Smooth muscle cell (in vitro differentiated cells): Measurements from ENCODE around the gene AKAP13. TPM values are rescaled to one million over a fixed set of nuclear protein-coding genes. Genes with fewer than 3 reads are reported as not detected.
A peak's percentile ranks its signal among the peaks of the same experiment; 100 is the strongest.
"Not testable (repeated sequence)": the region's sequence is repeated elsewhere in the genome, so short reads cannot be mapped to it uniquely, and the experiment has no call there.

Experiments used
- DNase-seq: peaks from one replicate; lab custom pipeline; 2025; ENCODE audit not compliant: unreplicated experiment; lab: John Stamatoyannopoulos, UW
- H2AFZ ChIP-seq: fragments of 200-600 bp; sonication (generic); 2 replicates; pipeline ENCODE4 v1.6.0; 2016; ENCODE audit warnings: antibody characterized with exemption, low read depth, mild to moderate bottlenecking
- H3F3A ChIP-seq: fragments of 200-600 bp; sonication (generic); 2 replicates; pipeline ENCODE4 v1.6.0; 2017; ENCODE audit warnings: antibody characterized with exemption, low read depth
- H3K27ac ChIP-seq: fragments of 200-600 bp; sonication (generic); 2 replicates; pipeline ENCODE4 v1.5.1; 2016; ENCODE audit warnings: low read depth, mild to moderate bottlenecking
- H3K27me3 ChIP-seq: fragments of 200-600 bp; sonication (generic); 2 replicates; pipeline ENCODE4 v1.6.1; 2016; ENCODE audit warnings: low read depth, mild to moderate bottlenecking
- H3K36me3 ChIP-seq: fragments of 200-600 bp; sonication (generic); 2 replicates; pipeline ENCODE4 v1.5.1; 2016; ENCODE audit warnings: low read depth
- H3K4me1 ChIP-seq: fragments of 200-600 bp; sonication (generic); 2 replicates; pipeline ENCODE4 v1.5.1; 2016; ENCODE audit warnings: low read depth
- H3K4me2 ChIP-seq: fragments of 200-600 bp; sonication (generic); 2 replicates; pipeline ENCODE4 v1.6.0; 2016; ENCODE audit warnings: mild to moderate bottlenecking
- H3K4me3 ChIP-seq: fragments of 200-600 bp; sonication (generic); 2 replicates; pipeline ENCODE4 v1.5.1; 2016; ENCODE audit warnings: mild to moderate bottlenecking
- H3K79me2 ChIP-seq: fragments of 200-600 bp; sonication (generic); 2 replicates; pipeline ENCODE4 v1.6.0; 2016; ENCODE audit warnings: low read depth, mild to moderate bottlenecking
- H3K9ac ChIP-seq: fragments of 200-600 bp; sonication (generic); 2 replicates; pipeline ENCODE4 v1.6.0; 2016; ENCODE audit warnings: low read depth
- H3K9me3 ChIP-seq: fragments of 200-600 bp; sonication (generic); replicated peaks from 2 replicates; pipeline ENCODE4 v1.5.1; 2016; ENCODE audit warnings: low read depth
- H4K20me1 ChIP-seq: fragments of 200-600 bp; sonication (generic); 2 replicates; pipeline ENCODE4 v1.6.0; 2016; ENCODE audit warnings: low read depth
- CTCF ChIP-seq: fragments of 200-600 bp; sonication (generic); IDR thresholded peaks from 2 replicates; pipeline ENCODE4 v1.5.1; 2017; ENCODE audit warnings: borderline replicate concordance, mild to moderate bottlenecking, antibody characterized with exemption; ENCODE audit not compliant: insufficient read depth, poor library complexity, severe bottlenecking
- WGBS: methylation state at CpG from one replicate; pipeline ENCODE4 v1.1.7; 2016; ENCODE audit warnings: low lambda C conversion rate; 5-methylcytosine and 5-hydroxymethylcytosine counted together
- polyA plus RNA-seq: library from polyadenylated mRNA; unstranded; fragments of >200 nt; fragmentation: Nextera tagmentation; extraction: Ambion mirVana; gene quantifications from 2 replicates; pipeline ENCODE4 v1.2.1, GENCODE V29; 2016
- total RNA-seq: library from RNA; depleted of rRNA; stranded (reverse); fragments of >200 nt; gene quantifications from 2 replicates; pipeline ENCODE4 v1.2.3, GENCODE V29; 2014

AKAP13 gene
- total and polyA plus RNA-seq, 2 experiments from 2014 or later = 43.3 to 63.5 TPM

- no peaks in the 10 kb centered on the region for H3K9me3 ChIP-seq
- H3K4me2 ChIP-seq = no peak overlapping the region
- no peak for TF ChIP-seq CTCF
- H3K4me3 ChIP-seq = no peak overlapping the region
- no peaks in the 10 kb centered on the region for H4K20me1 ChIP-seq
- no peak overlapping the region for H3K9ac ChIP-seq
- peaks cover 13% of the 10 kb centered on the region for H3F3A ChIP-seq
- WGBS = 88% methylated on average over 3 of the region's 3 CpGs
- no peak overlapping the region for H3K27ac ChIP-seq
- DNase-seq = no peak
- H3K4me1 ChIP-seq = no peaks in the 10 kb centered on the region
- no peaks in the 10 kb centered on the region for H3K27me3 ChIP-seq
- H3K36me3 ChIP-seq = peaks cover 19% of the 10 kb centered on the region
- no peak overlapping the region for H2AFZ ChIP-seq
- peaks cover 43% of the 10 kb centered on the region for H3K79me2 ChIP-seq
Measured at GRCh38 chr15:85661859-85662258, 281.5 kb downstream of the AKAP13 start.

DNA sequence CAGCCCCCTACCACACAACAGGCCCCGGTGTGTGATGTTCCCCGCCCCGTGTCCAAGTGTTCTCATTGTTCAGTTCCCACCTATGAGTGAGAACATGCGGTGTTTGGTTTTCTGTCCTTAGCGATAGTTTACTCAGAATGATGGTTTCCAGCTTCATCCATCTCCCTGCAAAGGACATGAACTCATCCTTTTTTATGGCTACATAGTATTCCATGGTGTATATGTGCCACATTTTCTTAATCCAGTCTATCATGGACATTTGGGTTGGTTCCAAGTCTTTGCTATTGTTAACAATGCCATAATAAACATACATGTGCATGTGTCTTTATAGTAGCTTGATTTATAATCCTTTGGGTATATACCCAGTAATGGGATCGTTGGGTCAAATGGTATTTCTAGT is 285.3 kb downstream of the AKAP13 start:
- not testable (repeated sequence) for H3K27me3 ChIP-seq, H3K9me3 ChIP-seq, H3K4me3 ChIP-seq, H3K4me2 ChIP-seq, H3K4me1 ChIP-seq, DNase-seq, H3K9ac ChIP-seq, H4K20me1 ChIP-seq, H2AFZ ChIP-seq
- Histone ChIP-seq H3K79me2 (peaks cover 36% of the 10 kb centered on the region), H3K36me3 (peaks cover 17% of the 10 kb centered on the region), H3F3A (peaks cover 36% of the 10 kb centered on the region), H3K27ac (peak overlapping the region; percentile 100)
- 100% methylated on average over 6 of the region's 6 CpGs for WGBS

DNA sequence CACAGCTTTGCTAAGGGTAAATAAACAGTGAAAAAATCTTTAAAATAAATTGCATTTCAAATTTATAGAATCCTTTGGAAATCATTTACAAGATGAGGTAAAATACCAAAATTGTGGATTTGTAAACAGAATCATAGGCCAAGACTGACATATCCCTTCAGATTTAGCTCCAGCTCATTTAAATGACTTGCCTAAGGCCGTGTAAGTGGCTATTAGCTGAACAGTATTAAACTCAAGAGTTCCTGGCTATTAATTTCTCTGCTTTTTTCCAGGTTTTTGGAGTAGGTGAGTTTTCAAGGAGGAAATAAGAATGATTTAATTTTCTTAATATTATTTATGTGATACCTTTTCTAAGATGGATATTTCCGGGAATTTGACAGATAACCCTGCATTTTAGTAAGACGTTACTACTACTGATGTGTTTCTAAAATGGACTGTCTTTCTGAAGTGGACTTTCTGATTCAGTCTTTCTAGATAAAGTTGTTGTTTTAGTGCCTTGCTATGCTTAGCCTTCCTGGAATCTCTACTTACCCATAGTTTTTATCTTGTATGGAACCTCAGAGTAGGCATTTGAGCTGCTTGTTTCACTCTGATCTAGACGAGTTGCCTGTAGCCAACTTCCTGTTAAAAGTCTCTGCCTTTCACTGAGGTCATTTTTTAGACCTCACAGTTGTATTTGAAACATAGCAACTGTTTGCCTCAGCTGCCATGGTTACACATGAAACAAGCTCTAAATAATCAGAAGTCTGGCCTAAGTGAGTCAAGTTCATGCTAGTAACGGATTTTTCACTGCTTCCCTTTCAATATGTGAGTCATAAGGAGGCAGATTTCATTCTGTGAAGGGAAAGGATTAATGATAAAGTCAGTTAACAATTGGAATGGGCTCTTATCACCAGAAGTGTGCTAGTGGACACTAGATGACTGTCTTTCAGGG is 287.4 kb downstream of the AKAP13 start:
- H3K36me3 ChIP-seq = peaks cover 21% of the 10 kb centered on the region
- H3K4me2 ChIP-seq = peak overlapping the region; percentile 72
- H3K79me2 ChIP-seq = peaks cover 36% of the 10 kb centered on the region
- no peaks in the 10 kb centered on the region for H3K27me3 ChIP-seq
- WGBS = 24% methylated on average over 5 of the region's 5 CpGs
- H3K27ac ChIP-seq = peak overlapping the region; percentile 100
- H3K9me3 ChIP-seq = no peaks in the 10 kb centered on the region
- TF ChIP-seq CTCF = no peak
- peak overlapping the region; percentile 18 for H3K4me3 ChIP-seq
- H3K9ac ChIP-seq = peak overlapping the region; percentile 94
- H4K20me1 ChIP-seq = no peaks in the 10 kb centered on the region
- no peak overlapping the region for H2AFZ ChIP-seq
- peaks cover 5% of the 10 kb centered on the region for H3K4me1 ChIP-seq
- H3F3A ChIP-seq = peaks cover 36% of the 10 kb centered on the region
- DNase-seq = no peak

- Histone ChIP-seq H3K79me2 (peaks cover 28% of the 10 kb centered on the region), H3K36me3 (peaks cover 7% of the 10 kb centered on the region), H3K9ac (no peak overlapping the region), H4K20me1 (no peaks in the 10 kb centered on the region), H3K9me3 (no peaks in the 10 kb centered on the region), H3K27ac (peak overlapping the region; percentile 100), H2AFZ (no peak overlapping the region), H3K4me1 (peaks cover 5% of the 10 kb centered on the region), H3K4me3 (no peak overlapping the region), H3K27me3 (no peaks in the 10 kb centered on the region), H3F3A (peaks cover 26% of the 10 kb centered on the region), H3K4me2 (no peak overlapping the region)
- WGBS = 97% methylated on average over 1 of the region's 1 CpG
- DNase-seq = no peak
- no peak for TF ChIP-seq CTCF
Measured at GRCh38 chr15:85671156-85671555, 290.8 kb downstream of the AKAP13 start.
